SIG-M5 (cell line): Measurements from ENCODE around the gene ZC3H4.

Experiments used
- DNase-seq: peaks from one replicate; lab custom pipeline; 2025; lab: John Stamatoyannopoulos, UW

The ZC3H4 gene

GRCh38 chr19:47020992-47021496 is 92.5 kb downstream of the ZC3H4 start:
- no peak for DNase-seq

GRCh38 chr19:47020132-47020805 is 93.3 kb downstream of the ZC3H4 start:
- no peak for DNase-seq

- DNase-seq = no peak
Observed at GRCh38 chr19:47019431-47020041, 94.0 kb downstream of the ZC3H4 start, which contains the start of gene NPAS1. Gene NPAS1 (plus strand): TSS chr19:47019837. CDS start chr19:47021048, 1,211 bp downstream.

GRCh38 chr19:47018923-47019322 is 94.7 kb downstream of the ZC3H4 start:
- no peak for DNase-seq
